ENCODE results near the gene HOXC10. TPM values are rescaled to one million over a fixed set of nuclear protein-coding genes. Genes with fewer than 3 reads are reported as not detected.

Gene HOXC10
- total RNA-seq, 1 donor from 2014 or later, result not detected

DNA sequence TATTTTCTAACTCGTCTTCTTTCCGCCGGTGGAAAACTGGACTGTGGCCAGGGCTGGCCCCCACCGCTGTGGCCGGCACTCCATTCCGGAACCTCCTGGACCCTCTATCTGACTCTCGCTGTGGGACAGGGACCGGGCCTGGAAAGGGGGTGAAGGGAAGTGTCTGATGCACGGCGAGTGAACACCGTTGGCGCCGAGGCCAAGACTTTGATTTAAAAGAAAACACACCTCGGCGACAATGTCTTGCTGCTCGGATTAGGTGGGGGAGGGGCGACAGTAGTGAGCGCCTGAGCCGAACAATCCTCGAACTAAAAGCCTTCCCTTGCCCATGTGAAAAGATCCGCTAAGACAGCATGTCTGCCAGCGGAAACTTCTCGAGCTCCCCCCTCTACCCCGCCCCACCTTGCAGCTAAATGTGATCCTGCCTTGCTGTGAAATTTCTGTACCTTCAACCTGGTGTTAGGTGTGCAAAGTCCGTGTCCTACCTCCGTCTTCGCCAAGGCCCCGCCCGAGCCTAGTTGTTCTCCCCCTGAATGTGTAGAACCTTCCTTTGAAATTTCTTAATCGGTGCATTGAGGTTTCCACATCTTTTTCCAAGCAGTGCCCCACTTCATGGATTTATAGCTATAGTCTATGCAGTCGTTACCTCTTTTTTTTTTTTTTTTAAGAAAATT lies 9.3 kb upstream of the HOXC10 start:
- intact Hi-C loops (cut with DNase I), result no loop called here
- no peak for ATAC-seq
- no peak for DNase-seq
- Histone ChIP-seq H3K27me3 (ENCODE audit: low read depth) (peaks cover 96% of the 10 kb centered on the region), H3K4me1 (peaks cover 10% of the 10 kb centered on the region), H3K27ac (no peak overlapping the region), H3K36me3 (no peaks in the 10 kb centered on the region), H3K9me3 (no peaks in the 10 kb centered on the region), H3K4me3 (no peak overlapping the region)
- TF ChIP-seq, protein P1, sequence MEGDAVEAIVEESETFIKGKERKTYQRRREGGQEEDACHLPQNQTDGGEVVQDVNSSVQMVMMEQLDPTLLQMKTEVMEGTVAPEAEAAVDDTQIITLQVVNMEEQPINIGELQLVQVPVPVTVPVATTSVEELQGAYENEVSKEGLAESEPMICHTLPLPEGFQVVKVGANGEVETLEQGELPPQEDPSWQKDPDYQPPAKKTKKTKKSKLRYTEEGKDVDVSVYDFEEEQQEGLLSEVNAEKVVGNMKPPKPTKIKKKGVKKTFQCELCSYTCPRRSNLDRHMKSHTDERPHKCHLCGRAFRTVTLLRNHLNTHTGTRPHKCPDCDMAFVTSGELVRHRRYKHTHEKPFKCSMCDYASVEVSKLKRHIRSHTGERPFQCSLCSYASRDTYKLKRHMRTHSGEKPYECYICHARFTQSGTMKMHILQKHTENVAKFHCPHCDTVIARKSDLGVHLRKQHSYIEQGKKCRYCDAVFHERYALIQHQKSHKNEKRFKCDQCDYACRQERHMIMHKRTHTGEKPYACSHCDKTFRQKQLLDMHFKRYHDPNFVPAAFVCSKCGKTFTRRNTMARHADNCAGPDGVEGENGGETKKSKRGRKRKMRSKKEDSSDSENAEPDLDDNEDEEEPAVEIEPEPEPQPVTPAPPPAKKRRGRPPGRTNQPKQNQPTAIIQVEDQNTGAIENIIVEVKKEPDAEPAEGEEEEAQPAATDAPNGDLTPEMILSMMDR (IDR thresholded peaks at IDR 0.05), result no peak

DNA sequence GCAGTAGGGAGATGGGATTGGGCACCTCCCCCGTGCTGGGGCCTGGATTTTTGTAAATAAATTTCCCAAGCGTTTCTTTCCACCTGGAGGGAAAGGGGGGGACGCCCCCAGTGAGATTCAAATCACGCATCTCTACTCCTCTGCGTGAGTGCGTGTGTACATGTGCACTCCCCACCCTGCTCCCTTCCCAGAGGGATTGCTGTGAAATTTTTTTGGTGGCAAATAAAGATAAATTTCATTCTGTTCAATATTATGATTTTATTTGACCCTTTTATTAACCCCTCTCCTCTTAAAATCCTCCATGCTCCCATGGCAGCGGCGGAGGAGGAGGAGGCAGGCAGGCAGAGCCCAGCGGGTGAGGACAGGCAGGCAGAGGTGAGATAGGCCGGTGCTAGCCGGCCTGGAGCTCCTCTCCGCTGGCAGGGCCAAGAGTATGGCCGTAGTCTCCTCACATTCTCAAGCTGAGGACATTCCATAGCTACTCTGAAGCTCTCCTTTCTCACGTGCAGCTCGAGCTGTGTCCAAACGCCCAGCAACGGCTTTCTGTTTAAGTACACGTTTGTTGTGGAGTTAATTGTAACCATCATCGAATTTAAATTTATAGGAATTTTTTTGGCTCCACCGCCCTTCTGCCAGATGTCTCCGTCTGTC lies 8.6 kb upstream of the HOXC10 start:
- DNase-seq (no peak), ATAC-seq (no peak)
- peaks cover 10% of the 10 kb centered on the region for H3K4me1 ChIP-seq
- no peak overlapping the region for H3K4me3 ChIP-seq
- TF ChIP-seq, protein P1 (IDR thresholded peaks at IDR 0.05), result no peak
- H3K27ac ChIP-seq, result no peak overlapping the region
- peaks cover 96% of the 10 kb centered on the region for H3K27me3 ChIP-seq (ENCODE audit: low read depth)
- intact Hi-C loops (cut with DNase I), result no loop called here
- no peaks in the 10 kb centered on the region for H3K9me3 ChIP-seq
- H3K36me3 ChIP-seq, result no peaks in the 10 kb centered on the region

DNA sequence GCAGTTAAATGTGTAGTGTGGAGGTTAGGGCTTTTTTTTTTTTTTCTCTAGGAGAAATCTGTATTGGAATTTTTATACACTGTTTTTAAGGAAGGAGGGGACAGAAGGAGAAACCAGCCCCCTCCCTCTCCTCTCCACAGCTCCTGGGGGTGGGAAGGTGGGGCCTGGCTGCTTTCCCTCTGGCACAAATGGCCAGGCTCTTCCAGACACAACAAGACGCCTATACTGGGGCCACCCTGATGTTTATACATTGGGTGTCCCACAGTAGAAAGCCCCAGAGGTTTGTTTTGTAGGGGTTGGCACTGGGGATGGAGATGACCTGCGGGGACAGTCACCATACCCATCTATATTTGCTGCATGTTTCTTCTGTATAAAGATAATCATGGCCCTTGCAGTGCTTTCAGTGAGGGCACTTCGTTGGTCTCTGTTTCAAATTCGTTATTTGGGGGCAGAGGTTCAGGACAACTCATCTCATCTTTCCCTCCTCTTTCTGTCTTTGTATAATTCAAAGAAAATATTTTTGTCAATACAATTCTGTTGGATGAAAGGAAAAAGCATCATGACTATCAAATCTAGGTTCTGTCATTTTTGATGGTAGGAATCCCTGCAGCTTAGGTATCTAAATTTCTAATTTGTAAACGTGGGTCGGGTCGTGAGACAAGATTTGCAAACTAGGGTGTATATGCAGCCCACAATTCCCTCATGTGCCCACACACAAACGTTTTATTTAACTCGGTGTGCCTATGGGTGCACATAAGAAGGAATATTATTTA lies 7.9 kb upstream of the HOXC10 start:
- ATAC-seq (no peak), DNase-seq (no peak)
- Histone ChIP-seq H3K9me3 (no peaks in the 10 kb centered on the region), H3K27ac (no peak overlapping the region), H3K4me3 (no peak overlapping the region), H3K36me3 (no peaks in the 10 kb centered on the region), H3K27me3 (ENCODE audit: low read depth) (peaks cover 96% of the 10 kb centered on the region), H3K4me1 (peaks cover 10% of the 10 kb centered on the region)
- intact Hi-C loops (cut with DNase I), result no loop called here
- TF ChIP-seq, protein P1 (IDR thresholded peaks at IDR 0.05), result no peak

- Histone ChIP-seq H3K36me3 (no peaks in the 10 kb centered on the region), H3K27me3 (ENCODE audit: low read depth) (peaks cover 96% of the 10 kb centered on the region), H3K4me3 (no peak overlapping the region), H3K9me3 (no peaks in the 10 kb centered on the region), H3K27ac (no peak overlapping the region), H3K4me1 (peaks cover 10% of the 10 kb centered on the region)
- intact Hi-C loops (cut with DNase I), result no loop called here
- DNase-seq, result no peak
- TF ChIP-seq, protein P1 (IDR thresholded peaks at IDR 0.05), result no peak
- no peak for ATAC-seq
Observed at GRCh38 chr12:53977596-53978445, 7.1 kb upstream of the HOXC10 start.
